ENCODE measurements around the gene ARSB. TPM values are rescaled to one million over a fixed set of nuclear protein-coding genes. Genes with fewer than 3 reads are reported as not detected.
A peak's percentile ranks its signal among the peaks of the same experiment; 100 is the strongest.

Gene ARSB
- total and polyA plus RNA-seq, 4 donors, result 19.8 to 21.8 (median 20.9) TPM

DNA sequence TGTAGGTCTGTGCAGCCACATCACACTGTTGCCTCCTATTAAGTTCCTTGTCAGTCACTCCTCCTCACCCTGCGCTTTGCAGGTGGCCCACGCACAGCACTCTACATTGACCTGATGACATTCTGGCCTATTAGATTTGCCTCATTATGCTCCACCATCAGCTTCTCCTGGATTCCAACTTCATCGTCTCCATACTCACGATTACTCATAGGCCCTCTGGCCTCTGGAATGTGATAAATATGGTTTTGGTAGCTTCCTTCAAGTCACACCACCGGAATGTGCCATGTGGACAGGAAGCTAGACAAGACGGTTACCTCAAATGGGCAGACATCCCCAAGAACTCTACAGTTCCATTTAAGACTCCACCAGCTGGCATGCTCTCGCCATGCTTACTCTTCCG lies 178.6 kb downstream of the ARSB start:
- DNase-seq (ENCODE audit: low read depth in 4 of 6, low spot score in 6 of 6), result no peak
- Histone ChIP-seq H3K36me3 (ENCODE audit: control insufficient read depth, insufficient read depth, low read length) (no peaks in the 10 kb centered on the region), H3K9me3 (ENCODE audit: control insufficient read depth, insufficient read depth, low read length) (no peaks in the 10 kb centered on the region), H3K4me1 (ENCODE audit: control insufficient read depth, insufficient read depth, low read length) (peaks cover 15% of the 10 kb centered on the region), H3K4me3 (ENCODE audit: low read depth, low read length) (no peak overlapping the region), H3K27ac (ENCODE audit: low read depth, low read length) (no peak overlapping the region), H3K27me3 (ENCODE audit: control insufficient read depth, insufficient read depth, low read length) (no peaks in the 10 kb centered on the region)
- 100% methylated on average over 5 of the region's 8 CpGs for WGBS (ENCODE audit: insufficient coverage)

DNA sequence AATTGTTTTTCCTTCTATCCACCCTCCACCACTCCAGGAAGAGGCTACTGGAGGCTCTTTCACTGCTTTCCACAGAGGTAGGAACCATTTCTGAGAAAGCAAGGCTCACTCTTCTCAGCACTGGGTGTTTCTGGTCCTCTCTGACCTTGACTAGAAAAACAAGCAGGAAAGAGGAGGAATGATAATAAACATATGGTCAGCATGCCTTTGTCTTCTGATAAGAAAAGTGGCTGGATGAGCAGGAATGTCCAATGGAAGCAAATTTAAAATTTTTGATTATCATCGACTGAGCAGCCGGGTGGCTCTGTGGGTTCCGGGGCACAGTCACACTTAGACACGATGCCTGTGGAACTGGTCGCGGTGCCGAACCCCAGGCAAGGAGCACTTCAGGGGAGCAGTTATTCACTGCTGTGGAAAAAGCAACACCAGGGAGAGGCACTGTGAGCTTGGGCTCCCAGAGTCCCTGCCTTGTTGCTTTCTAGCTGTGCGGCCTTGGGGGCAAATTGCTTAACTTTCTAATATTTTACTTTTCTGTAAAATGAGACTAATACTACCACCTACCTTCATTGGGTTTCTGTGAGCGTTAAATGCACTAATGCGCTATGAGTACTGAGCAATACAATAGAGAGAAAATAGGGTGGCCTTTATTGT lies 179.5 kb downstream of the ARSB start:
- H3K4me3 ChIP-seq (ENCODE audit: low read depth, low read length), result no peak overlapping the region
- 90% methylated on average over 7 of the region's 10 CpGs for WGBS (ENCODE audit: insufficient coverage)
- H3K9me3 ChIP-seq (ENCODE audit: control insufficient read depth, insufficient read depth, low read length), result no peaks in the 10 kb centered on the region
- DNase-seq (ENCODE audit: low read depth in 4 of 6, low spot score in 6 of 6), result no peak
- peaks cover 15% of the 10 kb centered on the region for H3K4me1 ChIP-seq (ENCODE audit: control insufficient read depth, insufficient read depth, low read length)
- no peaks in the 10 kb centered on the region for H3K27me3 ChIP-seq (ENCODE audit: control insufficient read depth, insufficient read depth, low read length)
- H3K36me3 ChIP-seq (ENCODE audit: control insufficient read depth, insufficient read depth, low read length), result no peaks in the 10 kb centered on the region
- H3K27ac ChIP-seq (ENCODE audit: low read depth, low read length), result no peak overlapping the region

DNA sequence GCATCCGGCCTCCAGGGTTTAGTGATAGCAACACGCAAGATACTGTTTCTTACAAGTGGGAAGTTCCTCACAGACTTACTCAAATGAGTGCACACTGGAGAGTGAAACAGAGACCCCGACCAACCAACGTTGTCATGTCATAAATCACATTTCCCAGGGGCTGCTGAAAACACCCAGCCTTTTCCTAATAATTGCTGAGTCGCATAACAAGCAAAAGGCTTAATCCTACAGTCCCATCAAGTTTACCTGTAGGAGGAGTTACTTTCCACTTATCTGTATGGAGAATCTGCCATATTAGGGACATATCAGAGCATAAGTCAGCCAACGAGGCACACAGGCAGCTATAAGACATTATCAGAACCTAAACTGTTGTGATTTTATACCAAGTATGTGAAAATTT lies 180.1 kb downstream of the ARSB start:
- WGBS (ENCODE audit: insufficient coverage), result 67% methylated on average over 3 of the region's 6 CpGs
- H3K36me3 ChIP-seq (ENCODE audit: control insufficient read depth, insufficient read depth, low read length), result no peaks in the 10 kb centered on the region
- peaks cover 15% of the 10 kb centered on the region for H3K4me1 ChIP-seq (ENCODE audit: control insufficient read depth, insufficient read depth, low read length)
- no peak overlapping the region for H3K27ac ChIP-seq (ENCODE audit: low read depth, low read length)
- H3K27me3 ChIP-seq (ENCODE audit: control insufficient read depth, insufficient read depth, low read length), result no peaks in the 10 kb centered on the region
- no peaks in the 10 kb centered on the region for H3K9me3 ChIP-seq (ENCODE audit: control insufficient read depth, insufficient read depth, low read length)
- no peak overlapping the region for H3K4me3 ChIP-seq (ENCODE audit: low read depth, low read length)
- no peak for DNase-seq (ENCODE audit: low read depth in 4 of 6, low spot score in 6 of 6)

DNA sequence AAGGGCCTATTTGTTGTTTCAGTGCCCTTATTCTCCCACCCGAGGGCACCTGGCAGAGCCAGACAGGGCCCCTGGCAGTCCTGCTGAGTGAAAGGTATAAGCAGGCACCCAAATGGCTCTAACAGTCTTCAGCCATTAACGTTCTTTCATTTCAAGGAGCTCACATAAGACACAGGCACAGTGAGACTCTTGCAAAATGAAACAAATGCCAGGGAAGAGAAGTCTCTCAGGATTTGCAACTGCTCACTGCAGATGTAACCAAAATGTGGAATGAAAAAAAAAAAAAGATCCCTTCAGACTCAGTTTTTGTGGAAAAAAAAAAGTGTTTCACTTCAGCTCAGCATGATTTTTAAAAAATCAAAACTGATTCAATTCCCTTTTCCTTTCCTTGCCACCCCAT lies 181.2 kb downstream of the ARSB start:
- no peak for DNase-seq (ENCODE audit: low read depth in 4 of 6, low spot score in 6 of 6)
- Histone ChIP-seq H3K4me1 (ENCODE audit: control insufficient read depth, insufficient read depth, low read length) (peaks cover 6% of the 10 kb centered on the region), H3K36me3 (ENCODE audit: control insufficient read depth, insufficient read depth, low read length) (no peaks in the 10 kb centered on the region), H3K27ac (ENCODE audit: low read depth, low read length) (no peak overlapping the region), H3K27me3 (ENCODE audit: control insufficient read depth, insufficient read depth, low read length) (no peaks in the 10 kb centered on the region), H3K9me3 (ENCODE audit: control insufficient read depth, insufficient read depth, low read length) (no peaks in the 10 kb centered on the region), H3K4me3 (ENCODE audit: low read depth, low read length) (no peak overlapping the region)
- WGBS (ENCODE audit: insufficient coverage), result 80% methylated on average over 1 of the region's 2 CpGs

DNA sequence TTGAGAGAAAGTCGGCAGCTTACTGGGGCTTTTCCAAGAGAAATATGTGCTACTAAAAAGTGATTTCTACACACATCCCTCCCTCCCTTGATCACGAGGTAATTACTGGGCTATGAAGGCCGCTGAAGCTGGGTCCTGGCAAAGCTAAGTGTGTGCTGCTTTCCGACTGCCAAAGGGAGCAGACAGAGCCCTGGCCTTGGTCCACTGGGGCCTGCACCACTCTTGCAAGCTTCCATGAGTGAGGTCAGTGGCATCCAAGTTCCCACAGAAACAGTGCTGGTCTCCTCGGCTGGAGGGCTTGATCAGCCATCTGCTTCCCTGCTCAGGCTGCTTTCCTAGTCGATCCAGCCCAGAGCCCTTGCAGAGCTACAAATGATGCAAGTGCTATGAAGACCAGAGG lies 181.8 kb downstream of the ARSB start:
- no peak overlapping the region for H3K4me3 ChIP-seq (ENCODE audit: low read depth, low read length)
- H3K4me1 ChIP-seq (ENCODE audit: control insufficient read depth, insufficient read depth, low read length), result peaks cover 2% of the 10 kb centered on the region
- H3K27me3 ChIP-seq (ENCODE audit: control insufficient read depth, insufficient read depth, low read length), result no peaks in the 10 kb centered on the region
- no peak overlapping the region for H3K27ac ChIP-seq (ENCODE audit: low read depth, low read length)
- 55% methylated on average over 5 of the region's 6 CpGs for WGBS (ENCODE audit: insufficient coverage)
- H3K9me3 ChIP-seq (ENCODE audit: control insufficient read depth, insufficient read depth, low read length), result no peaks in the 10 kb centered on the region
- H3K36me3 ChIP-seq (ENCODE audit: control insufficient read depth, insufficient read depth, low read length), result no peaks in the 10 kb centered on the region
- peak in 1 of 6 donors; percentile 59 for DNase-seq (ENCODE audit: low read depth in 4 of 6, low spot score in 6 of 6)

DNA sequence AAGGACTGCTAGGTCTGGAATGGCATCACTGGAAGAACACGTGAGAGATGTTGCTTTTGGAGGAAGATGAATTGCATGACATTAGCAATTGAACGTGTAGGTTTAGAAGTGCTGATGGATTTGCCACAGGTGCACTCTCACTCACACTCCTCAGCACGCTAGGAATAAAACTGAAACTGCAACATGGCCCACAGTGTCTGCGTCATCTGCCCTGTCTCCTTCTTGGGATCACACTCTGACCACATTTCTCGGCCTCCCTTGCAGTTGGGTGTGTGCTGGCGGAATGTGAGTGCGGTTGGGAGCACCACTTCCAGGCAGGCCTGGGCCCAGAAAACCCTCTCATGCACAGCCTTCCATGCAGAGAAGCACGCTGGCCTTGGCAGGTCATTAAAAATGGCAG lies 183.7 kb downstream of the ARSB start:
- Histone ChIP-seq H3K36me3 (ENCODE audit: control insufficient read depth, insufficient read depth, low read length) (no peaks in the 10 kb centered on the region), H3K4me3 (ENCODE audit: low read depth, low read length) (no peak overlapping the region), H3K4me1 (ENCODE audit: control insufficient read depth, insufficient read depth, low read length) (peaks cover 2% of the 10 kb centered on the region), H3K27me3 (ENCODE audit: control insufficient read depth, insufficient read depth, low read length) (no peaks in the 10 kb centered on the region), H3K9me3 (ENCODE audit: control insufficient read depth, insufficient read depth, low read length) (no peaks in the 10 kb centered on the region), H3K27ac (ENCODE audit: low read depth, low read length) (no peak overlapping the region)
- WGBS (ENCODE audit: insufficient coverage), result 90% methylated on average over 7 of the region's 8 CpGs
- DNase-seq (ENCODE audit: low read depth in 4 of 6, low spot score in 6 of 6), result no peak

DNA sequence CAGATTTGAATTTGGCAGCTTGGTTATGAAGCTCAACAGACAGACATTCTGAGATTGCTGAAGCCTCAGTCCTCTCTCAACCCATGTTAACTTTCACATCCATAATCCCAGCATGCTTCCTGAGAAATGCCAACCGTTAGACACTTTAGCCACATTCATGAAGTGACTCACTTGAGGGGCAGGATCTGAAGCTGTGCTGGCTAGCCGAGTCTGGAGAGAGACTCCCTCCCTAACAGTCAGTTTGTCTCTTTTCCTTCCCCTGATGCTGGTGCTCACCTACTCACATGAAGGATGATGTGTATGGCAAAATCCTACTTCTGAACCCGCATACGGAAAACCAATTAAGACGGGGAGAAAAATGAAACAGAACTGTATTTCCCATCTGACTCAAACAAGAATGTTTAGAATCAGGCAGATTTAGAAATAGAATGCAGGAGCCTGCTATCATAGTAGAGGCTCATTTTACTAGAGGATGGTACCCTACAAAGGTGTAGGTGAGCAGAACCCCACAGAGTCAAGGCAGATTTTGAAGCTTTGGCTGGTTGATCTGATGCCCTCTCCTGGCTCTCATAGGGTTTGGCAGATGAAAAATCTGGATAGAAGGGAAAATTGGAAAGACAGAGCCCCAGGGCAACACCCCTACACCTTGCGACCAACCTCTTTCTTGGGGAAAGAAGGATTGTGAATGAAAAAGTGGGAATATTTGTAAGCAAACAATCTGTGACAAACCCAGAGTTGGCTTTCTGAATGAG lies 185.7 kb downstream of the ARSB start:
- no peak overlapping the region for H3K27ac ChIP-seq (ENCODE audit: low read depth, low read length)
- H3K36me3 ChIP-seq (ENCODE audit: control insufficient read depth, insufficient read depth, low read length), result no peaks in the 10 kb centered on the region
- no peaks in the 10 kb centered on the region for H3K9me3 ChIP-seq (ENCODE audit: control insufficient read depth, insufficient read depth, low read length)
- no peak overlapping the region for H3K4me3 ChIP-seq (ENCODE audit: low read depth, low read length)
- no peak for DNase-seq (ENCODE audit: low read depth in 4 of 6, low spot score in 6 of 6)
- 65% methylated on average over 2 of the region's 6 CpGs for WGBS (ENCODE audit: insufficient coverage)
- H3K27me3 ChIP-seq (ENCODE audit: control insufficient read depth, insufficient read depth, low read length), result no peaks in the 10 kb centered on the region
- H3K4me1 ChIP-seq (ENCODE audit: control insufficient read depth, insufficient read depth, low read length), result peaks cover 2% of the 10 kb centered on the region

DNA sequence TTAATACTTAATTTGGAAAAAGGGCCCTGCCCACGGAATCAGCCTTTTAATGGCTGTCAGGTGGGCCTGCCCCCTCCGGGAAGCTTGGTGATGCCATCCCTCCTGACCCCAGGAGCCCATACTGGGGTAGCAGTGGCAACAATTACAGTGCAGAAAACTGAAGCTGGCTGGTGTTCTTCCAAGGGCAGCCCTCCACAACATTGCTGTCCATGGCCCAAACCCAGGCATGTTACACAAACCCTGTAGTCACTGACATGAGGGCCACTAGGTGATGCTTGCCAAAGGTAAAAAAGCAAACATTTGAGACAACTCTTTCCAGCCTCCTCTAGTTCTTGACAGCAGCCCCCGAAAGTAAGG lies 186.5 kb downstream of the ARSB start:
- H3K9me3 ChIP-seq (ENCODE audit: control insufficient read depth, insufficient read depth, low read length), result no peaks in the 10 kb centered on the region
- no peak overlapping the region for H3K27ac ChIP-seq (ENCODE audit: low read depth, low read length)
- WGBS (ENCODE audit: insufficient coverage), result 93% methylated on average over 2 of the region's 3 CpGs
- no peaks in the 10 kb centered on the region for H3K27me3 ChIP-seq (ENCODE audit: control insufficient read depth, insufficient read depth, low read length)
- H3K36me3 ChIP-seq (ENCODE audit: control insufficient read depth, insufficient read depth, low read length), result no peaks in the 10 kb centered on the region
- H3K4me3 ChIP-seq (ENCODE audit: low read depth, low read length), result no peak overlapping the region
- H3K4me1 ChIP-seq (ENCODE audit: control insufficient read depth, insufficient read depth, low read length), result peaks cover under 1% of the 10 kb centered on the region
- DNase-seq (ENCODE audit: low read depth in 4 of 6, low spot score in 6 of 6), result no peak

DNA sequence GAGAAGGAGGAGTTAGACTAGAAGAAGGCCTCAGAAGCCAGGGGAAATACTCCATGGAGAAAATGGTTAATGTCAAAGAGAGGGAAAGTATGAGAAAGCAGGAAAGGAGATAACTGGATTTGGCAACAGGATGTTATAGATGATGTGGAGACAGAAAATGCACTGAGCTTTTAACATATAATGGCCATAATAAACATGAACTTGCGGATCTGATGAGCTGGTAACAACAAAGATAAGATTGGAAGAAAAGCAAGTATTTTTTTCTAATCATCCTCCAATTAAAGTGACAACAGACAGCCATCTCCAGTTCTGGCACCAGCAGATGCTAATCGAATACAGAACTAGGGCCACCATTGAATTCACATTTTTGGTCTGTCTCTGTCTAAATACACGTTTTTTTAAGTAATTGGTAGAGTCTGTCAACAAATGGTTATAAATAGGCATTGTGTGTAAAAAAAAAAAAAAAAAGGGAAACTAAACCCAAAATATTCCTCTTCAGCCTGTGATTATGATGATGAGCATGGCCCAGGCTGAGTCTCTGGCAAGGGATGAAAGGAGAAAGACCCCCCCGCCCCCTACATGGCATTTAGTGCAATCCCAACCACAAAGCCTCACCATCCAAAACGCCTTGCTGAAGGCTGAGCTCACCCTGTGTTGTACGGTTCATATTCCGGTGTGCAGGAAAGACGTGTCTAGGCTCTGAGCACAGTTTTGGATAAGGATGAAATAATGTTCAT lies 187.0 kb downstream of the ARSB start:
- Histone ChIP-seq H3K27ac (ENCODE audit: low read depth, low read length) (no peak overlapping the region), H3K9me3 (ENCODE audit: control insufficient read depth, insufficient read depth, low read length) (no peaks in the 10 kb centered on the region), H3K36me3 (ENCODE audit: control insufficient read depth, insufficient read depth, low read length) (no peaks in the 10 kb centered on the region), H3K4me1 (ENCODE audit: control insufficient read depth, insufficient read depth, low read length) (no peaks in the 10 kb centered on the region), H3K4me3 (ENCODE audit: low read depth, low read length) (no peak overlapping the region), H3K27me3 (ENCODE audit: control insufficient read depth, insufficient read depth, low read length) (no peaks in the 10 kb centered on the region)
- DNase-seq (ENCODE audit: low read depth in 4 of 6, low spot score in 6 of 6), result no peak
- 80% methylated on average over 1 of the region's 8 CpGs for WGBS (ENCODE audit: insufficient coverage)
